Head of caudate nucleus (tissue), 42 donors: ENCODE measurements around the gene GPR150.
A peak's percentile ranks its signal among the peaks of the same experiment; 100 is the strongest.
"Not testable (repeated sequence)": the region's sequence is repeated elsewhere in the genome, so short reads cannot be mapped to it uniquely, and the experiment has no call there.

Experiments
- DNase-seq, 42 donors: peaks; one replicate each; pipeline versions ENCODE4 v3.0.0 to v3.0.0-alpha.2; 2020 to 2021; ENCODE audit warnings: mixed read lengths in 7 of 42
- intact Hi-C: fragments of 100-400 bp; cut with DNase I; formaldehyde crosslinking; loops from one replicate; pipeline ENCODE4 v1.15.0; 2022

Gene GPR150

DNA sequence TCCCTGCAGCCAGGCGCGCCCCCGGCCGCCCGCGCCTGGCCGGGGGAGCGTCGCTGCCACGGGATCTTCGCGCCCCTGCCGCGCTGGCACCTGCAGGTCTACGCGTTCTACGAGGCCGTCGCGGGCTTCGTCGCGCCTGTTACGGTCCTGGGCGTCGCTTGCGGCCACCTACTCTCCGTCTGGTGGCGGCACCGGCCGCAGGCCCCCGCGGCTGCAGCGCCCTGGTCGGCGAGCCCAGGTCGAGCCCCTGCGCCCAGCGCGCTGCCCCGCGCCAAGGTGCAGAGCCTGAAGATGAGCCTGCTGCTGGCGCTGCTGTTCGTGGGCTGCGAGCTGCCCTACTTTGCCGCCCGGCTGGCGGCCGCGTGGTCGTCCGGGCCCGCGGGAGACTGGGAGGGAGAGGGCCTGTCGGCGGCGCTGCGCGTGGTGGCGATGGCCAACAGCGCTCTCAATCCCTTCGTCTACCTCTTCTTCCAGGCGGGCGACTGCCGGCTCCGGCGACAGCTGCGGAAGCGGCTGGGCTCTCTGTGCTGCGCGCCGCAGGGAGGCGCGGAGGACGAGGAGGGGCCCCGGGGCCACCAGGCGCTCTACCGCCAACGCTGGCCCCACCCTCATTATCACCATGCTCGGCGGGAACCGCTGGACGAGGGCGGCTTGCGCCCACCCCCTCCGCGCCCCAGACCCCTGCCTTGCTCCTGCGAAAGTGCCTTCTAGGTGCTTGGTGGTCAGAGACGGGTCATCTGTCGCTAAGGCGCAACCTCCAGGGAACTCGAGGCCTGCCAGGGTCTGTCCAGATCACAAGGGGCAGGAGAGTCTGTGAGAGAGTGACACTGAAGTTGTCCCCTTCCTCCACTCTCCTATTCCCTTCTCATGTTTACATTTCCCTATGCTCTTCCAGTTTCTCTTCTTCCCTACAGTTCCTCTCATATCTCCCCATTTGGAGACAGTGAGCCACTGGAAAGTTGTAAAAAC is 1.3 kb downstream of the GPR150 start:
- DNase-seq, result peak in 29 of 42 donors; percentile 10 to 56 (median 24)
- intact Hi-C loops, result no loop called here

DNA sequence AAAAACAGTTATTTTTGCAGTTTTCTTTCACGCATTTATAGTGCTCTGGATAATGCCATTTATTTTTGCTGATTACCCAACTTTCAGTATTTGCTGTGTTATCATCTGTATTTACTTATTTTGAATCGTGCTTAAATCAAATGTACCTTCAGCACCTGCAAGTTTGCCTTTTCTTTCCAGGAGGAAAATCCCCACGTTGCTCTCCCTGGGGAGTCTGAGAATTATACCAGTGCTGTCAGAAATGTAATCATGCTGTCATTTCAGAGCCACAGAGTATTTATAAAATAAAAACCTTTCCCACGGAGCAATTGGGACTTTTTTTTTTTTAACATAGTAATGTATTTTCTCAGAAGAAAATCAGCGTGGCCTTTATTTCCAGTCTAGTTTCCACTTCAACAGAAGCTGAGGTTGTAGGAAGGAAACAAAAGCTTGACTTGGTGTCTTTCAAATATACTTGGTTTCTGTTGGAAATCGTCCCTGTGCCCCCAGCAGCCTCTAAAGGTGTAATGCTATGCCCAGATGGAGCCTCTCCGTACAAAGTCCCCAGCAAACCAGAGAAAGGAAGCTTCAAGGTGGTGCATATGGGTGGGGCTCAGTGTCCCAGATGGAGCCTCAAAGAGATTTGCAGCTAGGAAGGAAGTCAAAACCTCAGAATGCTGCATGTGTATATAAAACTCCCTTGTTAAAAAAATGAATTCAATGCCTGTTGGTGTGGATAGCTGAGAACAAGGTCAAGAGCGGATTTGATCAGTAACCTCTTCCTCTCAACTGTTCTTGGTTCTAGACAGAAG is 2.1 kb downstream of the GPR150 start:
- intact Hi-C loops, result no loop called here
- DNase-seq, result peak in 2 of 42 donors; percentile 12 to 21

DNA sequence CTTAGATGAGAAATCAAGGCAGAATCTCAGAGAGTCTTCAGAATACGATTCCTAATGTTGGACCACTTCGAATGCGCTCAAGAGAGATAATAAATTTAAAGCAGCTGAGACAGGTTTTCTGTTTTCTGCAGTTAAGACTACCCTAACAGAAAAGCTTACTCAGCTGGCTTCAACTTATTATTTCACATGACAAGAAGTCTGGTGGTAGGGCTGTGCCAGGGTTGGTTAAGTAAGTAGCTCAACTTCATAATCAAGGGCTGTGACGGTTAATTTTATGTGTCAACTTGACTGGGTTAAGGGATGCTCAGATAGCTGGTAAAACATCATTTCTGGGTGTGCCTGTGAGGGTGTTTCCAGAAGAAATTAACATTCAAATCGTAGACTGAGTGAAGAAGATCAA is 3.8 kb downstream of the GPR150 start:
- no peak for DNase-seq
- intact Hi-C loops, result no loop called here

DNA sequence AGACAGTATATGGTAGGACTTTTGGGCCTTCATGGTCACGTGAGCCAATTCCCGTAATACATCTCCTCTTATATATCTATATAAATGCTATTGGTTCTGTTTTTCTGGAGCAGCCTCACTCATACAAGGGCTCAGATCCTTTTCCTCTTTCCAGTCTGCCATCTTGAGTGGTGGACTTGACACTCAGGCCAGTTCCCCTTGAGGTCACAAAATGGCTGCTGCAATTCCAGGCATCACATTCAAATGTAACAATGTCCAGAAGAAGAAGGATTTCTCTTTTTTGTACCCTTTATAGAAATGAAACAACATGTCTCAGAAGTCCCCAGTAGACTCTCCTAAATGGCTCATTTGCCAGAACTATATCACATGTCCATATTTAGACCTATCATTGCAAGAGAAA is 4.5 kb downstream of the GPR150 start:
- intact Hi-C loops, result no loop called here
- no peak for DNase-seq

DNA sequence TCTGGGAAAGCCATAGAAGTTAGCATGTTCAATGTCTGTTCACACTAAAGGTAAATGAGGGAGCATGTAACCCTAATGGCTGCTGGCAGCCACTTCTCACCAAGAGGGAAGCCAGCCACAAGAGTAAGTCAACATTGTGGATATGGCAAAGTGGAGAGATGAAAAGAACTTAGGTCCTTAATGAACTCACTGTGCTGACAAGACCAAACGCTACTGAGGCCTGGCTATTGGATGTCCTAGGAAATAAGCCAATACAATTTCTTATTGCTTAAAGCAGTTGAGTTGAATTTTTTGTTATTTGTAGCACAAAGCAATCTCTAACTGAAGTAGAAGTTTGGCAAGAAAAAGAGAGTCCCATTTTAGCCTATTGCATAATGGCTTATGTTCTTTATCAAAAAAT is 6.8 kb downstream of the GPR150 start:
- DNase-seq, result no peak
- intact Hi-C loops, result no loop called here

DNA sequence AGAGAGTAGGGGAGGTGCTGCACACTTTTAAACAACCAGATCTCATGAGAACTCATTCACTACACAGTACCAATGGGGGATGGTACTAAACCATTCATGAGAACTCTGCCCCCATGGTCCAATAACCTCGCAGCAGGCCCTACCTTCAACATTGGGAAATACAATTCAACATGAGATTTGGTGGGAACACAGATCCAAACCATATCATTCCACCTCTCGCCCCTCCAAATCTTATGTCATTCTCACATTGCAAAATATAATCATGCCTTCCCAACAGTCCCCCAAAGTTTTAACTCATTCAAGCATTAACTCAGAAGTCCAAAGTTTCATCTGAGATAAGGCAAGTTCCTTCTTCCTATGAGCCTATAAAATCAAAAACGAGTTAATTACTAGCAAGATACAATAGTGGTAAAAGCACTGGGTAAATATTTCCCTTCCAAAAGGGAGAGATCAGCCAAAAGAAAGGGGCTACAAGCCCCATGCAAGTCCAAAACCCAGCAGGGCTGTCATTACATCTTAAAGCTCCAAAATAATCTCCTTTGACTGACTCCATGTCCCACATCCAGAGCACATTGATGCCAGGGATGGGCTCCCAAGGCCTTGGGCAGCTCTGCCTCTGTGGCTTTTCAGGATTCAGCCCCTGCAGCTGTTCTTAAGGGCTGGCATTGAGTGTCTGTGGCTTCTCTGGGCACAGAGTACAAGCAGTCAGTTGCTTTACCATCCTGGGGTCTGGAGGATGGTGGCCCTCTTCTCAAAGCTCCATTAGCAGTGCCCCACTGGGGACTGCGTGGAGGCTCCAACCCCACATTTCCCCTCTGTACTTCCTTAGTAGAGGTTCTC is 8.3 kb downstream of the GPR150 start:
- intact Hi-C loops, result no loop called here
- DNase-seq, result no peak

DNA sequence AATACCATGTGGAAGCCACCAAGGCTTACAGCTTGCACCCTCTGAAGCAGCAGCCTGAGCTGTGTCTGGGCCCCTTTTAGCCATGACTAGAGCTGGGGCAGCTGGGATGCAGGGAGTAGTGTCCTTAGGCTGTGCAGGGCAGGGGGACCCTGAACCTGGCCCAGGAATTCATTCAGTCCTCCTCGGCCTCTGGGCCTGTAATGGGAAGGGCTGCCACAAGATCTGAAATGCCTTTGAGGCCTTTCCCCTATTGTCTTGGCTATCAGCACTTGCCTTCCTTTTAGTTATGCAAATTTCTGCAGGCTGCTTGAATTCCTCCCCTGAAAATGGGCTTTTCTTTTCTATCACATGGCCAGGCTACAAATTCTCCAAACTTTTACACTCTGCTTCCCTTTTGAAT is 9.0 kb downstream of the GPR150 start:
- no peak for DNase-seq
- intact Hi-C loops, result no loop called here

DNA sequence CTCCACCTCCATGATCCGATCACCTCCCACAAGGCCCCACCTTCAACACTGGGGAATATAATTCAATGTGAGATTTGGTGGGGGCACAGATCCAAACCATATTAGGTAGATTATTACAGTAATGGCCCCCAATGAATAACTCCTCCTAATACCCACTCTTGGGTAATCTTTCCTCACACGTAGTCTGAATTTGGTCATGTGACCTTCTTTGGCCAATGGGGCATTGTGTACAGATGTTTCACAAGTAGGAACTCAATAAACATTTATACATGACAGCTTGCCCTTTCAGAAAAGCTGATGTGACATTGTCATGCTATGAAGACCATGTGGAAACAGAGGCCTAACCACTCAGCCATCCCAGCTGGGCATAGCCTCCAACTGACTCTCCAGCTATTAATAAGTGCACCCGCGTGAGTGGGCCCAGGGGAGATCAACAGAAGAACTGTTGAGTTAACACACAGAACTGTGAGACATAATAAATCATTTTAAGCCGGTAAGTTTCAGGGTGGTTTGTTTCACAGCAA is 10.6 kb downstream of the GPR150 start:
- intact Hi-C loops, result no loop called here
- DNase-seq, result no peak

DNA sequence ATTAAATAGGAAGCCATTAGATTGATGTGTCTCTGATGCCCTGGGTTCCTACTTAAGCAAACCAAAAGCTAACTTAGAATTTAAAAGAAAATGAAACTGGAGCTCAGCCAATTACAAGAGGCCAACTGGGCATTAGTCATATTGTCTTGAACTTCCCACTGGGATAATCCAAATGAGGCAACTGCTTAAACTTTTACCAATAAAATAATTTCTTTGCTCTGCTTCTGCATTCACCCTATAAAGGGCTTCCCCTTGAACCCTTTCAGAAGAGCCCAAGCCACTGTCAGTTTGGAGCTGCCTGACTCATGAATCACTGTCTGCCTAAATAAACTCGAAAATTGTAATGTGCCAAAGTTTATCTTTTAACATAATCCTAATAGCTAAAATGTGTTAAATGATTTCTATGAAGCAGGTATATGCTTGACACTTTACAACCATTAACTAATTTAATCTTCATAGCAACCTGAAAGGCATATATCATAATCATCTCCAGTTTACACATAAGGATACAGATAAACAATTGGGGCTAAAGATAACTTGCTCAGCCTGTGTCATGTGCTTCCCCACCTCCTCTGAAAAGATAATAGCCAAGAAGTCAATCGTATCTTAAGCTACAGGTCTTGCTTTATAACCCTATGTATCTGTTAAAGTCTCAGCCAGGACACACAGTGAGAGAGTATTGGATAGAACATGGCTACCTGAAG is 11.5 kb downstream of the GPR150 start:
- intact Hi-C loops, result no loop called here
- DNase-seq, result no peak

DNA sequence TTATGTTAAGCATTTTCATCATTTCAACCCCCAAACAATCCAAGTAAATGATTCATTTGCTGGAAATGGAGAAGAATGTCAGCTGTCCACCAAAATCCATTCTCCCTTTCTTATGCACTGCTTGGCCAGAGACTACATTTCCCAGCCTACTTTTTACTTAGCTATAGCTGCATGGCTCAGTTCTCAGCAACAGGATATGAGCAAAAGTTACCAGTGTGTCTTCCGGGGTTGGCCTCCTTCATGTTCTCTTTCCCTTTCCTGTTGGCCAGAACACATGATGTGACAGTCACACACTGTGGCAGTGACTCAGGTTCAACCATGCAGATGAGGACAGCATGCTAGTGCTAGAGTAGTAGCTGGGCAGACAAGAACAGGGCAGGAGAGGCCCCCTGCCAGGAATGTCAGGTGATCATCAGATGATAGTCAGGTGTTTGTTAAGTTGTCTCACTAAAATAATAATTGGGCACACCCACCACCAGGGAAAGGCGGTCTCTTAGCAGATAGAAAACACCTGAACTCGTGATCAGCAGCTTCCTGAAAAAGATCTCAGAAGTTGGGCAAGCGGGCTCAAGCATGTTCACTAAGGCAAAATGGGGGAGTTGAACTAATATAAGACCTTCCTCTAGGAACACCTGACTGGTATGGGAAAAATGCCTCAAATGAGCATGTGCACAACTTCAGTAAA is 12.2 kb downstream of the GPR150 start:
- DNase-seq, result no peak
- intact Hi-C loops, result no loop called here

DNA sequence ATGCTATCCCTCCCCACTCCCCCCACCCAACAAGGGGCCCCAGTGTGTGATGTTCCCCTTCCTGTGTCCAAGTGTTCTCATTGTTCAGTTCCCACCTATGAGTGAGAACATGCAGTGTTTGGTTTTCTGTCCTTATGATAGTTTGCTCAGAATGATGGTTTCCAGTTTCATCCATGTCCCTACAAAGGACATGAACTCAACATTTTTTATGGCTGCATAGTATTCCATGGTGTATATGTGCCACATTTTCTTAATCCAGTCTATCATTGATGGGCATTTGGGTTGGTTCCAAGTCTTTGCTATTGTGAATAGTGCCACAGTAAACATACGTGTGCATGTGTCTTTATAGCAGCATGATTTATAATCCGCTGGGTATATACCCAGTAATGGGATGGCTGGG is 13.1 kb downstream of the GPR150 start:
- DNase-seq, intact Hi-C loops: not testable (repeated sequence)

DNA sequence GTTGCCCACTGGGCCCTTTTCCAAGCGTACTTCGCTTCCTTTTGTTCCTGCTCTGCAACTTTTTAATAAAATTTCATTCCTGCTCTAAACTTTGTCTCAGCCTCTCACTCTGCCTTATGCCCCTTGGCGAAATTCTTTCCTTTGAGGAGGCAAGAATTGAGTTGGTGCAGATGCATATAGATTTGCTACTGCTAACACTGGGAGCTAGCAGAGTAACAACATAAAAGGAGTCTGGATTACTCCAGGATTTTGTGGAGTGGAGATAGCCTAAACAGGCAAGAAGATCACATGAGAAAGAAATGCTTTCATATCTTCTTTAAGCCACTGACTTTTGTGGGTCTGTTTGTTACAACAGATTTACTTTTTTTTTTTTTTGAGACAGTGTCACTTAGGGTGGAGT is 13.8 kb downstream of the GPR150 start:
- DNase-seq, result no peak
- intact Hi-C loops, result no loop called here

DNA sequence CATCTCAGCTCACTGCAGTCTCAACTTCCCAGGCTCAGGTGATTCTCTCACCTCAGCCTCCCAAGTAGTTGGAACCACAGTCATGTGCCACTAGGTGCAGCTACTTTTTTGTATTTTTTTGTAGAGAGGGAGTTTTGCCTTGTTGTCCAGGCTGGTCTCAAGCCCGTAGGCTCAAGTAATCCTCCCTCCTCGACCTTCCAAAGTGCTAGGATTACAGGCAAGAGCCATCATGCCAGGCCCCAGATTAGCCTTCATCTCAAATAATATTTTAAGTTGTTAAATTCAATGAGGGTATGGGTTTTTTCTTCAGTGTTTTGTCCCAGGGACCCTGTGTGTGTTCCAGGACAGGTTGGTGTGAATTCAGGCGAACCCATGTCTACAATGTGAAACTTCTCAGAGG is 14.2 kb downstream of the GPR150 start:
- intact Hi-C loops, result no loop called here

DNA sequence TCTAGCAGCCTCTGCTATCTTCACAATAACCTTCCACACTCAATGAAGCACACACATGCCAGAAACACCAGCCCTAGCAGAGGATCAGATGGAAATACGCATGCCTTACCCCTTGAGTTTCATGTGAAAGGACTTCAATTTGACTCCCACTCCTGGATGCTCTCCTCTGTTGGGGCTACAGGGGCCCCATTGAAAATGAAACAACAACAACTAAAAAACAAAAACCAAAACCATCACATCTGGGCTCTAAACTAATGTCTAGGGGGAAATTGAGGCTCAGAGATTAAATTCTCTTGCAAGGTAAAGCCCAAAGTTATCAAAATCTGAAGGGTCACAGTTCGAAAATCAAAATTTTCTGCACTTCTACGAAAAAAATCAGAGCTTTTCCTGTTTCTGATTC is 18.7 kb downstream of the GPR150 start:
- intact Hi-C loops, result no loop called here

More for the DNA sequence above, 14.2 kb downstream of the GPR150 start:
- DNase-seq, result no peak

DNA sequence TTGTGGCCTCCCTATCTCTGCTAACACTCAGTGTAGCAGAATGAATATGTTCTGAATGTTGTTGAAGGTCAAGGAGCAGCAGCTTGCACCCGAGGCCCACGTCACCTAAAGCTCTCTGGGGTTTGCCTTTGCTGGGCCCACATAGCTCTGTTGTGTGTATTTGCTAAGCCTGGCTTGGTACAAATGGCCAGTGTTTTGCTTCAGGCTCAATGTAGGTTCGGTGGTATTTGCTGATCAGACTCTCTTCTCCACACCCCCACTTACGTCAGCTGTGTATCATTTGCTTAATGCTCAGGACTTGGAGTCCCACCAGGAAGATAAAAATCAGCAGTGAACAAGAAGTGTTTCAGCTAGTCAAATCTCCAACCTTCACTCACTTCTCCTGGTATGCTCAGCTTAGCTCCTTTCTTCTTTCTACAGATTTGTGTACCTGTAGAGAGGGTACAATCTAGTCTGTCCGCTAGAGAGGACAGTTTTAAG is 21.9 kb downstream of the GPR150 start:
- no peak for DNase-seq
- intact Hi-C loops, result loop anchor here (10.0 kb wide), 1 partner anchor 87 kb away; the partner anchor contains the start of genes ARSK and SKIC3

More for the DNA sequence above, 18.7 kb downstream of the GPR150 start:
- no peak for DNase-seq

DNA sequence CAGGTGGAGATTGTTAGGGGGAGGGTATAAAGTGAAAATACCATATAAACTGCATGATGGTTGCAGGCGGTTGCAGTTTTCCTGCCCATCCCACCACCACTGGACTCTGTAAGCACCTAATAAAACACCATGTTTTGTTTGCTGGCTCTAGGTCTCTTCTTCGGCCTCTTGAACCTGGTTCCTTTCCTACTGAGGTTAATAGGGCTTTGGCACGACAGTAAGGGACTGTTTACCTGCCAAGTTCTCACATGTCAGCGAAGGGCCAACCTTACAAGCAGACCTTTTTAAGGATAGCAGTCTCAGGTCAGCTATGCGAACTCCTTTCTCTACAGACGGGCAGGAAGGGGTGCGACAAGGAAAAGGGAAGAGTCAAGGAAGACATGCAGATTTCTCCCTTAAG is 23.3 kb downstream of the GPR150 start:
- intact Hi-C loops, result loop anchor here (10.0 kb wide), 1 partner anchor 88 kb away; the partner anchor contains the start of genes ARSK and SKIC3
- no peak for DNase-seq

DNA sequence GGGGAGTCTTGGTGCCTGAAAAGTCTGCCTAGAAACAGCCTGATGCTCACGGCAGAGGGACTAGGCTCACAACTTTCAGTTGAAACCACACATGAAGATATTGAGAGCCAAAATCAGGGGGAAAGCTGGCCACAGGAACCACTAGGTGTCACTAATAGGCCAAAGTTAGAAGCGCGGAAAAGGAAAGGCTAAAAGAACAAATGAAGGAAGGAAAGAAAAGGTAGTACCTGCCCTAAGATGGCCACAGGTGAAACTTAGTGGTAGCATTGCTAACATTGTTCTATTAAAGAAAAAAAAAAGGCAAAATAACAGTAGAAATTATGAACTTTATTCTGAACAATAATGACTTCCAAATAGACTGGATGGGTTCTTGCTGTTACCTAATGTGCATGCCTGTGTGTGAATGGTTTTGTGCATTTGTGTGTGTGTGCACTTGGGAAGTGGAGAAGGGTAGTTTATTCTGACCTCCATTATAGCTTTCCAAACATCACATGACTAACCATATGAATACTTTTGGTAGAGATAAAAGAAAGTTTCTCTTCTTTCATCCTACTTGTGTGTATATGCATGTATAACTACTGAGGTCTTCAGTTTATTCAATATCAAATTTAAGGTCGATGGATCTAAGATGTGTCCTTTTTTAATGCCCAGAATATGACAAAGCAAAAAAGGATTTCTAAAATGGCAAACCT is 24.6 kb downstream of the GPR150 start:
- DNase-seq, result peak in 40 of 42 donors; percentile 11 to 79 (median 50)
- intact Hi-C loops, result loop anchor here (2.0 to 10.0 kb wide), 2 partner anchors 90 to 200 kb away; partner anchors contain the start of genes ARSK and SKIC3
